ENCODE measurements around the gene SLC43A3. TPM values are rescaled to one million over a fixed set of nuclear protein-coding genes. Genes with fewer than 3 reads are reported as not detected.
"Not testable (repeated sequence)": the region's sequence is repeated elsewhere in the genome, so short reads cannot be mapped to it uniquely, and the experiment has no call there.

SLC43A3 gene
- total and polyA plus RNA-seq, 2 experiments from 2014 or later: 19.3 to 20.7 TPM

GRCh38 chr11:57364851-57365660 lies 61.9 kb downstream of the SLC43A3 start:
- H3K9me3 ChIP-seq (ENCODE audit: low read depth): no peaks in the 10 kb centered on the region
- TF ChIP-seq EZH2 (IDR thresholded peaks at IDR 0.05; ENCODE audit: borderline replicate concordance) (no peak), EZH2phosphoT487 (IDR thresholded peaks at IDR 0.05; ENCODE audit: low read depth, severe bottlenecking, unreplicated experiment) (no peak)
- TF ChIP-seq, protein P1, sequence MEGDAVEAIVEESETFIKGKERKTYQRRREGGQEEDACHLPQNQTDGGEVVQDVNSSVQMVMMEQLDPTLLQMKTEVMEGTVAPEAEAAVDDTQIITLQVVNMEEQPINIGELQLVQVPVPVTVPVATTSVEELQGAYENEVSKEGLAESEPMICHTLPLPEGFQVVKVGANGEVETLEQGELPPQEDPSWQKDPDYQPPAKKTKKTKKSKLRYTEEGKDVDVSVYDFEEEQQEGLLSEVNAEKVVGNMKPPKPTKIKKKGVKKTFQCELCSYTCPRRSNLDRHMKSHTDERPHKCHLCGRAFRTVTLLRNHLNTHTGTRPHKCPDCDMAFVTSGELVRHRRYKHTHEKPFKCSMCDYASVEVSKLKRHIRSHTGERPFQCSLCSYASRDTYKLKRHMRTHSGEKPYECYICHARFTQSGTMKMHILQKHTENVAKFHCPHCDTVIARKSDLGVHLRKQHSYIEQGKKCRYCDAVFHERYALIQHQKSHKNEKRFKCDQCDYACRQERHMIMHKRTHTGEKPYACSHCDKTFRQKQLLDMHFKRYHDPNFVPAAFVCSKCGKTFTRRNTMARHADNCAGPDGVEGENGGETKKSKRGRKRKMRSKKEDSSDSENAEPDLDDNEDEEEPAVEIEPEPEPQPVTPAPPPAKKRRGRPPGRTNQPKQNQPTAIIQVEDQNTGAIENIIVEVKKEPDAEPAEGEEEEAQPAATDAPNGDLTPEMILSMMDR (IDR thresholded peaks at IDR 0.05; ENCODE audit: poor library complexity): no peak
- no peak overlapping the region for H3K27ac ChIP-seq
- H3K36me3 ChIP-seq (replicated peaks; ENCODE audit: insufficient read depth, low read depth): no peaks in the 10 kb centered on the region
- H3K4me1 ChIP-seq (ENCODE audit: insufficient read depth): peaks cover 3% of the 10 kb centered on the region
- no peak overlapping the region for H2AFZ ChIP-seq
- DNase-seq (ENCODE audit: low spot score): no peak
- H3K4me3 ChIP-seq: no peak overlapping the region
- H3K79me2 ChIP-seq: no peaks in the 10 kb centered on the region
- H3K4me2 ChIP-seq: no peak overlapping the region
- no peaks in the 10 kb centered on the region for H3K9me2 ChIP-seq (replicated peaks; ENCODE audit: insufficient read depth)
- H3K27me3 ChIP-seq: no peaks in the 10 kb centered on the region
- 68% methylated on average over 9 of the region's 9 CpGs for WGBS (ENCODE audit: low lambda C conversion rate, missing lambda C conversion rate)
- no peaks in the 10 kb centered on the region for H4K20me1 ChIP-seq (ENCODE audit: insufficient read depth, poor library complexity, severe bottlenecking)

GRCh38 chr11:57363131-57364080 lies 63.5 kb downstream of the SLC43A3 start:
- H3K27ac ChIP-seq: no peak overlapping the region
- no peaks in the 10 kb centered on the region for H4K20me1 ChIP-seq (ENCODE audit: insufficient read depth, poor library complexity, severe bottlenecking)
- no peak for TF ChIP-seq EZH2 (IDR thresholded peaks at IDR 0.05; ENCODE audit: borderline replicate concordance)
- TF ChIP-seq, protein P1 (IDR thresholded peaks at IDR 0.05; ENCODE audit: poor library complexity): no peak

GRCh38 chr11:57361926-57362325 lies 65.0 kb downstream of the SLC43A3 start:
- WGBS (ENCODE audit: low lambda C conversion rate, missing lambda C conversion rate): 87% methylated on average over 3 of the region's 3 CpGs
- Histone ChIP-seq H3K4me1 (ENCODE audit: insufficient read depth) (peaks cover 6% of the 10 kb centered on the region), H3K36me3 (replicated peaks; ENCODE audit: insufficient read depth, low read depth) (no peaks in the 10 kb centered on the region), H3K9me3 (ENCODE audit: low read depth) (no peaks in the 10 kb centered on the region), H3K4me2 (no peak overlapping the region), H3K9me2 (replicated peaks; ENCODE audit: insufficient read depth) (no peaks in the 10 kb centered on the region), H3K27me3 (no peaks in the 10 kb centered on the region), H4K20me1 (ENCODE audit: insufficient read depth, poor library complexity, severe bottlenecking) (no peaks in the 10 kb centered on the region), H2AFZ (no peak overlapping the region), H3K4me3 (no peak overlapping the region), H3K79me2 (no peaks in the 10 kb centered on the region), H3K27ac (no peak overlapping the region)
- no peak for DNase-seq (ENCODE audit: low spot score)
- TF ChIP-seq EZH2 (IDR thresholded peaks at IDR 0.05; ENCODE audit: borderline replicate concordance): no peak
- TF ChIP-seq, protein P1 (IDR thresholded peaks at IDR 0.05; ENCODE audit: poor library complexity): no peak
- no peak for TF ChIP-seq EZH2phosphoT487 (IDR thresholded peaks at IDR 0.05; ENCODE audit: low read depth, severe bottlenecking, unreplicated experiment)

More at GRCh38 chr11:57363131-57364080, 63.5 kb downstream of the SLC43A3 start:
- H3K4me3 ChIP-seq: no peak overlapping the region
- H3K27me3 ChIP-seq: no peaks in the 10 kb centered on the region
- no peaks in the 10 kb centered on the region for H3K36me3 ChIP-seq (replicated peaks; ENCODE audit: insufficient read depth, low read depth)
- no peak for DNase-seq (ENCODE audit: low spot score)
- no peak overlapping the region for H3K4me2 ChIP-seq
- H3K9me3 ChIP-seq (ENCODE audit: low read depth): no peaks in the 10 kb centered on the region
- H3K9me2 ChIP-seq (replicated peaks; ENCODE audit: insufficient read depth): no peaks in the 10 kb centered on the region
- H2AFZ ChIP-seq: no peak overlapping the region
- peaks cover 6% of the 10 kb centered on the region for H3K4me1 ChIP-seq (ENCODE audit: insufficient read depth)
- no peaks in the 10 kb centered on the region for H3K79me2 ChIP-seq
- 81% methylated on average over 7 of the region's 7 CpGs for WGBS (ENCODE audit: low lambda C conversion rate, missing lambda C conversion rate)

- H3K4me2 ChIP-seq; H3K36me3 ChIP-seq (replicated peaks; ENCODE audit: insufficient read depth, low read depth); DNase-seq (ENCODE audit: low spot score); H2AFZ ChIP-seq; H3K4me1 ChIP-seq (ENCODE audit: insufficient read depth); H3K9me3 ChIP-seq (ENCODE audit: low read depth); H3K9me2 ChIP-seq (replicated peaks; ENCODE audit: insufficient read depth); H3K4me3 ChIP-seq; H3K79me2 ChIP-seq; H4K20me1 ChIP-seq (ENCODE audit: insufficient read depth, poor library complexity, severe bottlenecking); H3K27ac ChIP-seq; H3K27me3 ChIP-seq: not testable (repeated sequence)
These were observed 65.5 kb downstream of the SLC43A3 start for GRCh38 chr11:57361420-57361819.

Measured in hepatocyte (in vitro differentiated cells).